Measurements from ENCODE around the gene OR6S1.
"Not testable (repeated sequence)": the region's sequence is repeated elsewhere in the genome, so short reads cannot be mapped to it uniquely, and the experiment has no call there.

OR6S1 gene

GRCh38 chr14:20631023-20631879 lies 10.2 kb downstream of the OR6S1 start:
- no peak for DNase-seq (ENCODE audit: low read depth)

GRCh38 chr14:20630340-20631022 lies 11.0 kb downstream of the OR6S1 start:
- DNase-seq (ENCODE audit: low read depth): no peak

- no peak for DNase-seq (ENCODE audit: low read depth)
Measured at GRCh38 chr14:20628063-20628854, 13.2 kb downstream of the OR6S1 start.

DNA sequence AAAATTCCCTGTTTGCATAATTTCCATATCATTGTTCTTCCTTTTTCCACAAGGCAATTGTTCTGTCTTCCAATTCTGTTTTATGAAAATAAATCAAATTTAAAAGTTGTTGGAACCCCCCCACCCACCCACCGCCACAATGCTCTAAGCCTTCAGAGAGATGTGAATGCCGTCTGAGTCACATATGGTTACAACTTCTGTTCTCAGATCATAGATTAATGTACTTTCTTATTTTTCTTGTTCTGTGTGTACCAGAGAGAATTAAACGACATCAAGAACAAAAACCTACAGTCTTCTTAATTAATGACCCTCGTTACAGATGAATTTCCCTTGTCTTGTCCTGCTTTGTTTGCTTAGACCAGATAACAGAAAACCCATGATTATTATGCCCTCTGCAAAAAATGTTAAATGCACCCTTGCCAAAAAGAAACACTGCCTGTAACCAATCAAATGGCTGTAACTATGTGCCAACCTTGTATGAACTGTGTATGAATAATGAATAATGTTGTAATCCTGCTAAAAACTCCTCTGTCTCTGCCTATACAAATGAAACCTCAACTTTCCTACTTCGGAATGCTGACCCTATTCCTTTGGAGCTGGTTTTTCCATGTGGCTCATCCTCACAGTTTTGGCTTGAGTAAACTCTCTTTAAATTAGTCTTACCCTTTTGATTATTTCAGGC lies 14.0 kb downstream of the OR6S1 start:
- DNase-seq (ENCODE audit: low read depth): no peak

DNA sequence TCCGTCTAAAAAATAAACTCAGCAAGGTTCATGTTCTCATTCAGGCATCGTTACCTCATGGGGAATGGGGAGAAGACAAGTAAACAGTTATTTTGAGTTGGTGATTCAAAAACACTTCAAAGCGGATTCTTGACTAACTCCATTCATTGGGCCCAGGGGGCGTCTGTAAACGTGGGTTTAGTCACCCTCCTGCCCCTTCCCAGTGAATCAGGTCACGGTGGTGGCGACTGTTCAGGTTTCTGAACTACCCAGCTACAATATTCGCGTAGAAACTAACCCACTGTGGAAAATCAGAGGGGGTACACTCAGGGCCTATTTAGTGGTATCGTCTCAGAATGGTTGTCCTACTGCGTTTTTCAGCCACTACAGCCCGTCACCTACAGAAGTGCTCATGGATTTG lies 15.2 kb downstream of the OR6S1 start:
- DNase-seq (ENCODE audit: low read depth): no peak

DNA sequence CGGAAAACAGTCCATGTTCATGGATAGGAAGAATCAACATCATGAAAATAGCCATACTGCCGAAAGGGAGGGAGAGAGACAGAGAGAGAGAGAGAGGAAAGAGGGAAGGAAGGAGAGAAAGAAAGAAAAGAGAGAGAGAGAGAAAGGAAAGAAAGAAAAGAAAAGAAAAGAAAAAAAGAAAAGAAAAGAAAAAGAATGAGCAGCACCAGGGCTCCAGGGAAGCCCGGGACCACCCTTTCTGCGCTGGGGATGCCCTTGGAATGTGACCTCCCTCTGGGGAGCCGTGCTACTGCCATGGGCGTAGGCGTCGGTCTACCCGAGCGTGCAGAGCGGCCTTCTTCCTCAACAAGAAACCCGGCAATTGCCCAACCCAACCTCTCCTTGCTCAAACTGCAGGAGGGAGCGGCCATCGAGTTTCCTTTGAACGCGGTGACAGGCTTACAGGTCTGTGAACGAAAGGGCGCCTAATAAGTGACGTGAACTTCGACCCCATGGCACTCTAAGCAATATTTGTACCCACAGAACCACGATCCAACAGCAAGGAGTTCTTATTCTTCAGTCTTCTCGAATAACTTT lies 16.9 kb downstream of the OR6S1 start:
- DNase-seq (ENCODE audit: low read depth): no peak

- DNase-seq (ENCODE audit: low read depth): no peak
Measured at GRCh38 chr14:20623798-20624197, 17.7 kb downstream of the OR6S1 start.

DNA sequence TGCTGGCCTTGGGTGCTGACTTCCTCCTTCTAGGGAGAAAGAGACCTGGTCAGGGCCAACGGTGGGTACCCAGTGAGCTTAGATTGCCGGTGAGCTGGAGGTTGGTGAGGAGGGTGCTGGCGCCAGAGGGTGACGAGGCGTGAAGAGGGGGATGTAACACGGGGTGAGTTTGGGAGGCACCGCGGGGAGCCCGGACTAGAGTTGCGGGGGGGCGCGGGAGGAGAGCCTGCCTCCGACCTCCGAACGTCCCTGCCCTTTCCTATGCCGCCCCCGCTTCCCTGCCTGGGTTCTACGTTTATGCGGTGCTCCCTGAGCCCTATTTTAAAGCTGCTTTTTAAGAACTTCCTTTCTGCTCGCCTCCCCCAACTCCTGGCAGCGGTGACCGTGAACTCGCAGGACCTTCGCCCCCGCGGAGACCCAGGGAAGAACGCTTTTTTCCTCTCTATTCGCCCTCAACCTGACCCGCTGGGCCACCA lies 18.6 kb downstream of the OR6S1 start:
- no peak for DNase-seq (ENCODE audit: low read depth)

DNA sequence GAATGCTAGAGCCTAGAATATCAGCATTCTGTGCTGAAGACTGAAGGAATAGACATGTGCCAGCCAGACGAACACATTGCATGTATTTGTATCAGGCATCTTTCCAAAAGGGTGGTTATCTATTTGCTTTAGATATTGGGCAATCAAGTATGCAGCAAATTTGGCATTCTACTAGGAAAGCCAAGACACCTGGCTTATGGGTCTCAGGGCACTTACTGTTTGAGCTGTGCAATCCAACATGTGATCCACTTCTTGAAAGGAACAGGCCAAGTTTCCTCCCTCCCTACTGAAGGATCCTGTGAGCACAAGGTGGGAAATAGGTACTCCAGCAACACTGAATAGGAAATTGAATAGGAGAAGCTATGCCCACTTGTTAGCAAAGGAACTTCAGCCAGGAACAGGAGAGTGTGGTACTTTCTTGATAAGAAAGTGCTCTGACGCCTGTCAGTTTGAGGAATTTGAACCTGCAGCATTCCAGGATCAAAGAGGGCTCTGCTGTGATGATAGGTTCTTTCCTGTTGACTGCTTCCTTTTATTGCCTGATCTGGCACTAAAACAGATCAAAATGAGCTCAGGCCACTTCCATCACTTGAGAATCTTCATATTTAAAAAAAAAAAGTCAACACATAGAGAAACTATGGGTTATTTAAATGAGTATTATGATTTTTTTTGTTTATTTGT lies 20.6 kb downstream of the OR6S1 start:
- DNase-seq (ENCODE audit: low read depth): no peak

DNA sequence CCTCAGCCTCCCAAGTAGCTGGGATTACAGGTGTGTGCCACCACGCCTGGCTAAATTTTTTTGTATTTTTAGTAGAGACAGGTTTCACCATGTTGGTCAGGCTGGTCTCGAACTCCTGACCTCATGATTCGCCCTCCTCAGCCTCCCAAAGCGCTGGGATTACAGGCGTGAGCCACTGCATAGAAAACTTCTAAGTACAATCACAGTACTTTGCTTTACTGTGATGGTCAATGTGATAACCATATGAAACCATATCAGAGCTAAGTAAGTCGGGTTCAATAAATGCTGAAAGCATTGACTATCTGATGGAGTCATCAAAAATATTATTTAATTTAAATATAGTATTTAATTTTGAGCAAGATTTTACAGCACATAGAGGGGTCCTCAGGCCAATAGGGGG lies 21.8 kb downstream of the OR6S1 start:
- DNase-seq (ENCODE audit: low read depth): not testable (repeated sequence)

DNA sequence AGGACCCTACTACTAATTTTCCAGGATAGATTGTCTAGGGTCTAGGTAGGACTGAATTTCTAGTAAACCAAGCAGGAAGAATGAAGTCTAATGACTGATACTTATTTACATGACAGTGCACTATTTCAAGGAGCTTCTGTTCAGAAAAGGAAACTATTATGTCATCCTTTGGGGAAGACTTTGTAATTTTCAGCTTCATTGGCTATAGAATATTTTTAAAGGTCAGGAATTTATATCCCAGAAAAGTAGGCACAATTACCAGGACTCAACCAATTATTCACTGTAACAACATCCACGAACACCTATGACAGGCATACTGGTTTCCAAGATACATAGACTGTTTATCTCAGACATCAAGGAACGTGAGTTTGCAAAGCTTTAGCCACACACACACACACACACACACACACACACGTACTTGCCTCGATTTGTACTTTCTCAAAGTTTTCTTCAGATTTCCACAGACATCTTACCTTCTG lies 23.2 kb downstream of the OR6S1 start:
- DNase-seq (ENCODE audit: low read depth): no peak

DNA sequence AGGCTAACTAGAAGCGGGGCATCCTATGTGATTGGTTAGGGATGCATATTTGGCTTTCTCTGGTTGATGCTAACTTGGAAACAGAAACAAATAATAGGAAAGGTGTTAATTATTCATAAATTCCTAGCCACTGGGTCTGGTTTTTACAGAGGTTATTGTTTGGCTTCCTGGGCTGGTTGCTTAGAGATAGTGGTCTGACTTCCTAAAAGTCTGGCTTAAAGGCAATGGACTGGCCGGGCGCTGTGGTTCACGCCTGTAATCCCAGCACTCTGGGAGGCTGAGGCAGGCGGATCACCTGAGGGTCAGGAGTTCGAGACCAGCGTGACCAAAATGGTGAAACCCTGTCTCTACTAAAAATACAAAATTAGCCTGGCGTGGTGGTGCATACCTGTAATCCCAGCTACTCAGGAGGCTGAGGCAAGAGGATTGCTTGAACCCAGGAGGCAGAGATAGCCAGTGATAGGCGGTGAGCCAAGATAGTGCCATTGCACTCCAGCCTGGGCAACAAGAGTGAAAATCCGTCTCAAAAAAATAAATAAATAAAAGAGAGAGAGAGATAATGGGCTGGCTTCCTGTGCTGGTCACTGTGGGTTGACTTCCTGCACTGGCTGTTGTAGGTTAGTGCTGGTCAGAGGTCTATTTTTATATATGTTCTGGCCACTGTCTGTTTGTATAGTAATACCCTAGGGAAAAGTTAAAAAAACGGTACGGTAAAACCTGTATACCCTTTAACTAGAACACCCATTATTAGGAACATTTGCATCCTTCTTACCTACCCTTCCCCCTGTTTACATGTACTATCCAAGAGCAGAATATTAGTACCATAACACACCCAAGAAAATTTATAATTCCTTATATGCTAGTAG lies 24.1 kb downstream of the OR6S1 start:
- DNase-seq (ENCODE audit: low read depth): no peak

DNA sequence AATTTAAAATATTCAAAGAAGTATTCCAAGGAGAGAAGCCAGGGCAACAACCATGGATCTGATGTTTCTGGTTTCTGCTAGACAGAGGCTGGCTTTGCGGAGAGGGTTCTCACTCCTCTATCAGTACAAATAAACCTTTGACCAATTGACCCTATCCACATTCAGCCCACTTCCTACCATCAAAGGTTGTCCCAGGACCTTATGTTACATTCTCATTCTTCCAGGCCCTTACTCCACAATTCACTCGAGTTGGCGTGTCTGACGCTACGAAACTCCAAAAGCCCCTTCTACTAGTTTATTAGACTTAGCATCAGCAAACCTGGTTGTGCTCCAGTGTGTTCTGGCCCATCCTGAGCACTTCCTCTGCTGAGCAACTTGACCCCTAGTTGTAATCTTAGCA lies 25.5 kb downstream of the OR6S1 start:
- DNase-seq (ENCODE audit: low read depth): no peak

DNA sequence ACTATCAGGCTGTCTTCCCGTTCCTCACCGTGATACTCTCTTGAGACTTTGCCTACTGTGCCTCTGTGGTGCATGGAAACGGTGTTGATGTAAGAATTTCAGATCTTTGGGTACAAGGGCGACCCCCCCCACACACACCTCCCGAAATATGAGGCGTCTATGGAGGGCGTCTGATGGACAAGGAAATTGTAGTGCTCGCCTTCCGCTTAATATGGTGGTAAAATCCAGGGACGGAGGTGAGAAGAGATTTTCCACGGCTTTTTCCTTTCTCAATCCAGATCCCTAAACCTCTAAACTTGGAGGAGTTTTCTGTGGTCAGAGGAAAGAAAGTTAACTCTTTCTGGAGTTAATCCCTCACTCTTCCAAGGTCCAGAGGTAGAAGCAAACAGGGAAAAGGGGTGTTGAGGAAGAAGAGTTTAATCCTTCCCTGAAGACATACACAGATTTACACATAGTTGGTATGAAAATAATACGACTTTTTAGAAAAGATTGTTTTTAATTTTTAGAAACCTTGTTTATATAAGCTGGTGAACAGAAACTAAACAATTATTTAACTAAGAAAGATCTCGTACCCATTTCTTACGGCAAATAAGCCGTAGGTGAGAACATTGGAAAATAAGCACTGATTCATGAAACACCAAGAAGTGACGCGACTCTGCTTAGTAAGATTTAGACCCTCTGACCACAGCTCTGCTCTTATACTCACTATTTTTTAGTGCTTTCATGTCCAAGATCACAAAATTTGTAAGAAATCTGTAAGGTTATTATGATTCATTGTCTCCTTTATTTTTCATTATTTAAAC lies 27.3 kb downstream of the OR6S1 start:
- no peak for DNase-seq (ENCODE audit: low read depth)

DNA sequence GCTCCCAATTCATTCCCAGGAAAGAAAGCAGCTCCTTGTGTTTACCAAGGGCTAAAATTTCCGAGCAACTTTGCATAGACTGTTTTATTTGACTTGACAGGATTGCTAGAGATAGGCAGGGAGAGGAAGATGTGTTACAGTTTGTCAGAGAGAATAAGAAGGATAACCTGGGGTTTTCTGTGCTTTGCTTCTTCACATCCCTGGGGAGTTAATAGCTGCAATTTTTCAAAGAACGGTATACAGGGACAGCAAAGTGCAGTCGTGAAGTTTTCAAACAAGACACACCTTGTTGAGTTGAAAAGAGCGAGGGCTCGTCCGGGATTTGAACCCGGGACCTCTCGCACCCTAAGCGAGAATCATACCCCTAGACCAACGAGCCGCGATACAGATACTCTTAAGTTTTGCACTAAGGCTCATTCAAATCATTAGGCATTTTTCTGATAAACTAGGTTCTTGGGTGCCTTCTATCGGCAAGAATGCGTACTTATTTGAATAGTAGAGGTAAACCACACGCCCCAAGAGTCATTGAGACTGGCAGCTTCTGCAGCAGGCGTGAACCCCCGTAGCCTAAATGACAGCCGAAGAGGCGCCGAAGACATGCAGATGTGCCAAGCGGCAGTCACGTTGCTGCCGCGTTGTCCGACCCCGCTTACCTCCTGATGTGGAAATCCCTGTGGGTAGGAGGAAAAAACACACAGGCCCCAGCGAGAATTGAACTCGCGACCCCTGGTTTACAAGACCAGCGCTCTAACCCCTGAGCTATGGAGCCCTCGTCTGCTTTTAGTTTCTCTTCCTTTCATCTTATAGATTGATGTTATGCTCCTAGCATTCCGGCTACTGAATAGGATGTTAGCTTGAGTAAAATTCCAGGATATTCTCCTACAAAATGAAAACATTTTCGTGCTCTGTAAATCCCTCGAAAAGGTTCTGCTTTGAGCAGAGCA lies 28.1 kb downstream of the OR6S1 start:
- peak; percentile 98 for DNase-seq (ENCODE audit: low read depth)

DNA sequence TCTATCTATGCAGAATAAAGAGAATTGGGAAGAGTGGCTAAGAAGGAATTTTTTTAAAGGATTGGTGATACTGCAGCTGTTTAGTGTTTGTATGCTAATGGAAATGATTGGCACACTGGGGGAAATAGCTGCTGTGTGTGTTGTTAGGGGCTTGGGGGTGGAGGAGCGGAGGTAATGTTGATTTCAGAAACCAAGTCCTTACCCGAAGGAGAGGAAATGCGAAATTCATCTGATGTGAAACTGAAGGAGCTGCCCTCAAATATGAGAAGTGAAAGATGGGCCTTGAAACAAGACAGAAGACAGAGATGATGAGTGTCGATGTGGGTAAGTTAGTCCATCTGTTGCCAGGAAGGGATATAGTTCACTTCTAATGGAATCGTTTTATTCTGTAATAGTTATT lies 29.1 kb downstream of the OR6S1 start:
- no peak for DNase-seq (ENCODE audit: low read depth)

GRCh38 chr14:20611277-20611676 lies 30.2 kb downstream of the OR6S1 start:
- DNase-seq (ENCODE audit: low read depth): no peak
